Neural progenitor cell (in vitro differentiated cells): Measurements from ENCODE around the gene PJA1.

Experiments used
- CTCF ChIP-seq: fragments of 200-600 bp; sonication (generic); IDR thresholded peaks from 2 replicates; pipeline ENCODE4 v1.5.1; 2017; ENCODE audit warnings: antibody characterized with exemption, mild to moderate bottlenecking
- EZH2 ChIP-seq: fragments of 200-600 bp; sonication (generic); IDR thresholded peaks from 2 replicates; pipeline ENCODE4 v1.6.1; 2017; ENCODE audit warnings: antibody characterized with exemption, mild to moderate bottlenecking, moderate library complexity
- EZH2phosphoT487 ChIP-seq: fragments of 200-600 bp; sonication (generic); IDR thresholded peaks from 2 replicates; pipeline ENCODE4 v1.6.1; 2017; ENCODE audit warnings: antibody characterized with exemption

- TF ChIP-seq CTCF (no peak), EZH2phosphoT487 (no peak), EZH2 (no peak)
Observed at GRCh38 chrX:69154051-69154450, 11.2 kb downstream of the PJA1 start.
